SK-N-SH (cell line): ENCODE results near the gene RBMS1. TPM values are rescaled to one million over a fixed set of nuclear protein-coding genes. Genes with fewer than 3 reads are reported as not detected.

Experiments
- CTCF ChIA-PET: fragments of 300-600, 350-600 bp; formaldehyde crosslinking; extraction: SDS; loops from one replicate; lab custom pipeline; 2021; lab: Yijun Ruan, JAX
- POLR2A ChIA-PET: fragments of 350-600 bp; sonication (Branson Sonifier 250); formaldehyde crosslinking; extraction: SDS; loops from one replicate; lab custom pipeline; 2020; ENCODE audit warnings: antibody characterized with exemption, inconsistent platforms; lab: Yijun Ruan, JAX
- DNase-seq: peaks from one replicate; pipeline ENCODE4 v3.0.0; 2012
- H2AFZ ChIP-seq: fragments of 200-600 bp; sonication (generic); 2 replicates; pipeline ENCODE4 v1.8.1; 2016; ENCODE audit warnings: antibody characterized with exemption, mild to moderate bottlenecking, low read depth
- H3F3A ChIP-seq: fragments of 200-600 bp; sonication (generic); replicated peaks from 2 replicates; pipeline ENCODE3; 2016; ENCODE audit warnings: antibody characterized with exemption, mild to moderate bottlenecking; ENCODE audit not compliant: insufficient read depth
- H3K27ac ChIP-seq, 2 experiments: fragments of 200-500 bp in 1 of 2; fragments of 200-600 bp in 1 of 2; sonication (Bioruptor generic) in 1 of 2; sonication (generic), shearing (Covaris generic) in 1 of 2; 2 replicates each; pipeline versions ENCODE4 v1.5.1 to v1.6.1; 2014 to 2016; ENCODE audit warnings: low read depth in 2 of 2, inconsistent platforms in 1 of 2, low read length in 1 of 2, mild to moderate bottlenecking in 1 of 2, mixed read lengths in 1 of 2
- H3K27me3 ChIP-seq: fragments of 200-600 bp; sonication (generic), shearing (Covaris generic); 2 replicates; pipeline ENCODE4 v1.6.1; 2016; ENCODE audit warnings: mixed run types; ENCODE audit not compliant: insufficient read depth
- H3K36me3 ChIP-seq, 2 experiments: fragments of 200-500 bp in 1 of 2; fragments of 200-600 bp in 1 of 2; sonication (Bioruptor generic) in 1 of 2; sonication (generic) in 1 of 2; replicated peaks in 1 of 2; 2 replicates each; pipeline versions ENCODE3 to v1.5.1; 2014 to 2016; ENCODE audit warnings: low read length in 1 of 2, mild to moderate bottlenecking in 1 of 2; ENCODE audit not compliant: insufficient read depth in 2 of 2, control insufficient read depth in 1 of 2
- H3K4me1 ChIP-seq, 2 experiments: fragments of 200-500 bp in 1 of 2; fragments of 200-600 bp in 1 of 2; sonication (Bioruptor generic) in 1 of 2; sonication (generic), shearing (Covaris generic) in 1 of 2; 2 replicates each; pipeline versions ENCODE4 v1.5.1 to v1.6.1; 2014 to 2016; ENCODE audit warnings: low read depth in 1 of 2, low read length in 1 of 2, mixed run types in 1 of 2; ENCODE audit not compliant: insufficient read depth in 2 of 2, control insufficient read depth in 1 of 2
- H3K4me2 ChIP-seq: fragments of 200-600 bp; sonication (generic), shearing (Covaris generic); 2 replicates; pipeline ENCODE4 v1.6.1; 2017; ENCODE audit warnings: mixed run types
- H3K4me3 ChIP-seq, 2 experiments: fragments of 200-500 bp in 1 of 2; fragments of 200-600 bp in 1 of 2; sonication (Bioruptor generic) in 1 of 2; sonication (generic), shearing (Covaris generic) in 1 of 2; 2 replicates each; pipeline versions ENCODE4 v1.5.1 to v1.8.1; 2014 to 2016; ENCODE audit warnings: low read depth in 2 of 2, inconsistent platforms in 1 of 2, low read length in 1 of 2, mild to moderate bottlenecking in 1 of 2, mixed read lengths in 1 of 2, moderate library complexity in 1 of 2
- H3K79me2 ChIP-seq: fragments of 200-600 bp; sonication (generic); 2 replicates; pipeline ENCODE4 v1.8.1; 2017; ENCODE audit warnings: mild to moderate bottlenecking; ENCODE audit not compliant: insufficient read depth
- H3K9ac ChIP-seq: fragments of 200-600 bp; sonication (generic); 2 replicates; pipeline ENCODE4 v1.6.1; 2017; ENCODE audit warnings: mixed run types
- H3K9me2 ChIP-seq: fragments of 200-600 bp; sonication (generic); 2 replicates; pipeline ENCODE4 v1.6.1; 2017; ENCODE audit warnings: mixed run types
- H3K9me3 ChIP-seq: fragments of 200-600 bp; sonication (generic); 2 replicates; pipeline ENCODE4 v1.6.1; 2017; ENCODE audit warnings: mixed run types, mild to moderate bottlenecking, moderate library complexity
- H4K20me1 ChIP-seq: fragments of 200-600 bp; sonication (generic); 2 replicates; pipeline ENCODE4 v1.6.1; 2017; ENCODE audit warnings: mild to moderate bottlenecking, mixed run types; ENCODE audit not compliant: insufficient read depth
- CTCF ChIP-seq: fragments of 200-600 bp; sonication (generic); IDR thresholded peaks from 2 replicates; pipeline ENCODE4 v1.6.1; 2017; ENCODE audit warnings: antibody characterized with exemption, mild to moderate bottlenecking, moderate library complexity
- EP300 ChIP-seq, 2 experiments: IDR thresholded peaks; 2 replicates each; pipeline versions ENCODE4 v1.4.0 to v1.6.1; 2012; ENCODE audit warnings: borderline replicate concordance in 1 of 2, low read depth in 1 of 2, low read length in 1 of 2
- EZH2phosphoT487 ChIP-seq: fragments of 200-600 bp; sonication (generic); IDR thresholded peaks from 2 replicates; pipeline ENCODE4 v1.6.1; 2017; ENCODE audit warnings: low read depth, mixed run types, mild to moderate bottlenecking, antibody characterized with exemption, moderate library complexity, borderline replicate concordance
- FOXJ3 ChIP-seq: sonication (generic); formaldehyde crosslinking; IDR thresholded peaks from 2 replicates; pipeline ENCODE4 v1.5.1; 2020; ENCODE audit warnings: mild to moderate bottlenecking, missing genetic modification reagents
- FOXM1 ChIP-seq: IDR thresholded peaks from 2 replicates; pipeline ENCODE4 v1.4.0; 2012; ENCODE audit warnings: low read depth, mild to moderate bottlenecking
- GABPA ChIP-seq: IDR thresholded peaks from 2 replicates; pipeline ENCODE4 v1.4.0; 2012; ENCODE audit warnings: low read depth, mild to moderate bottlenecking
- GATA2 ChIP-seq: sonication (generic); formaldehyde crosslinking; IDR thresholded peaks from 2 replicates; pipeline ENCODE4 v1.5.0; 2020; ENCODE audit warnings: mild to moderate bottlenecking, missing genetic modification reagents
- IRF3 ChIP-seq: fragments of 150-350 bp; IDR thresholded peaks from 2 replicates; pipeline ENCODE4 v1.6.1; 2016; ENCODE audit warnings: mild to moderate bottlenecking, low read depth, low read length
- MAX ChIP-seq: IDR thresholded peaks from 2 replicates; pipeline ENCODE4 v1.4.0; 2012; ENCODE audit warnings: low read depth
- MEF2A ChIP-seq: IDR thresholded peaks from 2 replicates; pipeline ENCODE4 v1.4.0; 2012; ENCODE audit warnings: low read depth, borderline replicate concordance
- MXI1 ChIP-seq: IDR thresholded peaks from 2 replicates; pipeline ENCODE4 v1.6.1; 2012; ENCODE audit warnings: mild to moderate bottlenecking, low read depth, low read length, improper control_type of control experiment
- NFIC ChIP-seq: IDR thresholded peaks from 2 replicates; pipeline ENCODE4 v1.4.0; 2012; ENCODE audit warnings: borderline replicate concordance
- NRF1 ChIP-seq: IDR thresholded peaks from 2 replicates; pipeline ENCODE4 v1.6.1; 2012; ENCODE audit warnings: low read depth, mild to moderate bottlenecking, low read length
- POLR2AphosphoS5 ChIP-seq: IDR thresholded peaks from 2 replicates; pipeline ENCODE4 v1.6.1; 2012; ENCODE audit warnings: low read depth, low read length
- RAD21 ChIP-seq: IDR thresholded peaks from 2 replicates; pipeline ENCODE4 v1.6.1; 2012; ENCODE audit warnings: mild to moderate bottlenecking, low read length
- REST ChIP-seq: IDR thresholded peaks from 2 replicates; pipeline ENCODE4 v1.6.1; 2012; ENCODE audit warnings: mild to moderate bottlenecking, low read depth, low read length, moderate library complexity
- SIN3A ChIP-seq: IDR thresholded peaks from 2 replicates; pipeline ENCODE4 v1.6.1; 2012; ENCODE audit warnings: low read depth, mild to moderate bottlenecking, low read length, moderate library complexity, borderline replicate concordance
- TAF1 ChIP-seq: IDR thresholded peaks from 2 replicates; pipeline ENCODE4 v1.6.1; 2012; ENCODE audit warnings: low read depth, mild to moderate bottlenecking, low read length, moderate library complexity, borderline replicate concordance
- TEAD4 ChIP-seq: IDR thresholded peaks from 2 replicates; pipeline ENCODE4 v1.4.0; 2012; ENCODE audit warnings: mild to moderate bottlenecking, borderline replicate concordance; ENCODE audit not compliant: insufficient read depth
- USF1 ChIP-seq: IDR thresholded peaks from 2 replicates; pipeline ENCODE4 v1.4.0; 2012; ENCODE audit warnings: low read depth, borderline replicate concordance
- USF2 ChIP-seq: fragments of 150-350 bp; IDR thresholded peaks from 2 replicates; pipeline ENCODE4 v1.6.1; 2017; ENCODE audit warnings: antibody characterized with exemption, low read length, low read depth, borderline replicate concordance
- YY1 ChIP-seq: IDR thresholded peaks from 2 replicates; pipeline ENCODE4 v1.4.0; 2012; ENCODE audit warnings: low read depth, mild to moderate bottlenecking
- ZBTB33 ChIP-seq: IDR thresholded peaks from 2 replicates; pipeline ENCODE4 v1.4.0; 2012; ENCODE audit warnings: low read depth, borderline replicate concordance
- WGBS: methylation state at CpG from one replicate; pipeline ENCODE4 v1.1.6; 2017; ENCODE audit warnings: low lambda C conversion rate; 5-methylcytosine and 5-hydroxymethylcytosine counted together
- polyA plus RNA-seq, 3 experiments: library from polyadenylated mRNA; depleted of rRNA; stranded (reverse); fragments of >200 nt; gene quantifications; 2 replicates each; pipeline ENCODE4 v1.2.3, GENCODE V29; 2012

Gene RBMS1
- polyA plus RNA-seq, 1 of the 3 experiments (the other 2 are of a cell fraction): 56.5 TPM

GRCh38 chr2:160352500-160352899 is 141.1 kb downstream of the RBMS1 start:
- Histone ChIP-seq H3K79me2 (peaks cover 97% of the 10 kb centered on the region), H3K9me3 (no peaks in the 10 kb centered on the region), H3K4me1 (peaks cover 0 to 50% of the 10 kb centered on the region in 2 experiments; a peak in 3 of 4 replicates), H3K9ac (no peak overlapping the region; the same call in 1 of the 2 replicates), H3K4me3 (no peak overlapping the region), H3K9me2 (no peaks in the 10 kb centered on the region), H4K20me1 (peaks cover 53% of the 10 kb centered on the region), H3K27ac (peak overlapping the region; percentile 14 to 75), H3K4me2 (peak overlapping the region; percentile 60), H3K36me3 (peaks cover 15 to 32% of the 10 kb centered on the region in 2 experiments), H2AFZ (no peak overlapping the region), H3K27me3 (no peaks in the 10 kb centered on the region), H3F3A (peaks cover 29% of the 10 kb centered on the region)
- DNase-seq: no peak
- POLR2A ChIA-PET: no interaction called here
- CTCF ChIA-PET: interaction anchor here (0.9 to 1.0 kb wide), 2 partner anchors 9 to 61 kb away, joined by 3 read pairs; no protein-coding TSS in a partner anchor
- WGBS: 40% methylated on average over 5 of the region's 5 CpGs
- no peak for TF ChIP-seq GABPA
- no peak for TF ChIP-seq FOXJ3 (CRISPR knock-in tag)
- no peak for TF ChIP-seq MXI1
- peak; percentile 59; the same call in 1 of the 2 replicates for TF ChIP-seq NFIC
- TF ChIP-seq YY1: no peak
- TF ChIP-seq TEAD4: no peak
- peak in 1 of 2 experiments; percentile 11; a peak in 1 of 4 replicates for TF ChIP-seq EP300 (IDR thresholded peaks at IDR 0.05; ENCODE audit: borderline replicate concordance in 1 of 2, low read depth in 1 of 2, low read length in 1 of 2)
- no peak for TF ChIP-seq SIN3A
- no peak for TF ChIP-seq POLR2AphosphoS5
- no peak for TF ChIP-seq CTCF
- no peak for TF ChIP-seq FOXM1
- TF ChIP-seq REST: no peak
- no peak for TF ChIP-seq USF1
- no peak for TF ChIP-seq MEF2A
- TF ChIP-seq TAF1: no peak
- TF ChIP-seq USF2: no peak
- no peak for TF ChIP-seq EZH2phosphoT487
- TF ChIP-seq GATA2 (CRISPR knock-in tag): no peak
- TF ChIP-seq NRF1: no peak
- no peak for TF ChIP-seq MAX
- no peak for TF ChIP-seq RAD21
- TF ChIP-seq IRF3: no peak
- TF ChIP-seq ZBTB33: no peak
